HUES48 (cell line): ENCODE results near the gene SECISBP2.
"Not testable (repeated sequence)": the region's sequence is repeated elsewhere in the genome, so short reads cannot be mapped to it uniquely, and the experiment has no call there.

Experiments
- H3K27ac ChIP-seq: one replicate; pipeline ENCODE4 v1.7.0; 2013; ENCODE audit warnings: low read depth, low read length, inconsistent platforms
- H3K27me3 ChIP-seq: 2 replicates; pipeline ENCODE4 v1.6.1; 2013; ENCODE audit warnings: mild to moderate bottlenecking, low read length; ENCODE audit not compliant: control insufficient read depth, insufficient read depth
- H3K36me3 ChIP-seq: 2 replicates; pipeline ENCODE4 v1.6.1; 2013; ENCODE audit warnings: low read length; ENCODE audit not compliant: control insufficient read depth, insufficient read depth
- H3K4me1 ChIP-seq: 2 replicates; pipeline ENCODE4 v1.6.1; 2013; ENCODE audit warnings: mild to moderate bottlenecking, low read length; ENCODE audit not compliant: control insufficient read depth, insufficient read depth
- H3K4me3 ChIP-seq: 2 replicates; pipeline ENCODE4 v1.5.1; 2013; ENCODE audit warnings: mild to moderate bottlenecking, low read depth, low read length
- H3K9ac ChIP-seq: 2 replicates; pipeline ENCODE4 v1.6.1; 2013; ENCODE audit warnings: mild to moderate bottlenecking, low read depth, low read length, moderate library complexity
- H3K9me3 ChIP-seq: 2 replicates; pipeline ENCODE4 v1.6.1; 2013; ENCODE audit warnings: low read length; ENCODE audit not compliant: control insufficient read depth, insufficient read depth

Gene SECISBP2

GRCh38 chr9:89284076-89284475 is 34.2 kb upstream of the SECISBP2 start:
- Histone ChIP-seq H3K27me3 (no peaks in the 10 kb centered on the region), H3K4me3 (no peak overlapping the region), H3K9me3 (no peaks in the 10 kb centered on the region), H3K9ac (no peak overlapping the region), H3K27ac (no peak overlapping the region), H3K4me1 (peaks cover 9% of the 10 kb centered on the region; the same call in 1 of the 2 replicates), H3K36me3 (no peaks in the 10 kb centered on the region)

GRCh38 chr9:89291741-89292140 is 26.6 kb upstream of the SECISBP2 start:
- Histone ChIP-seq H3K27ac (no peak overlapping the region), H3K9ac (no peak overlapping the region), H3K27me3 (no peaks in the 10 kb centered on the region), H3K4me3 (no peak overlapping the region), H3K4me1 (peaks cover 6% of the 10 kb centered on the region), H3K36me3 (no peaks in the 10 kb centered on the region), H3K9me3 (peaks cover 8% of the 10 kb centered on the region)

GRCh38 chr9:89293014-89293413 is 25.3 kb upstream of the SECISBP2 start:
- H3K9me3 ChIP-seq: peaks cover 8% of the 10 kb centered on the region
- H3K9ac ChIP-seq: no peak overlapping the region
- no peak overlapping the region for H3K4me3 ChIP-seq
- peaks cover 6% of the 10 kb centered on the region for H3K4me1 ChIP-seq
- H3K27me3 ChIP-seq: no peaks in the 10 kb centered on the region
- H3K27ac ChIP-seq: no peak overlapping the region
- no peaks in the 10 kb centered on the region for H3K36me3 ChIP-seq

- peak overlapping the region; percentile 74 for H3K27ac ChIP-seq
- no peak overlapping the region for H3K9ac ChIP-seq
- no peaks in the 10 kb centered on the region for H3K27me3 ChIP-seq
- H3K4me3 ChIP-seq: no peak overlapping the region
- H3K9me3 ChIP-seq: peaks cover 8% of the 10 kb centered on the region
- peaks cover 6% of the 10 kb centered on the region for H3K4me1 ChIP-seq
- H3K36me3 ChIP-seq: no peaks in the 10 kb centered on the region
Measured at GRCh38 chr9:89295400-89295799, 22.9 kb upstream of the SECISBP2 start.

- not testable (repeated sequence) for H3K27ac ChIP-seq, H3K9ac ChIP-seq, H3K36me3 ChIP-seq, H3K9me3 ChIP-seq, H3K4me1 ChIP-seq, H3K4me3 ChIP-seq, H3K27me3 ChIP-seq
Measured at GRCh38 chr9:89301996-89302395, 16.3 kb upstream of the SECISBP2 start.

- no peak overlapping the region for H3K27ac ChIP-seq
- H3K27me3 ChIP-seq: no peaks in the 10 kb centered on the region
- no peaks in the 10 kb centered on the region for H3K9me3 ChIP-seq
- H3K4me3 ChIP-seq: no peak overlapping the region
- H3K9ac ChIP-seq: no peak overlapping the region
- no peaks in the 10 kb centered on the region for H3K36me3 ChIP-seq
- H3K4me1 ChIP-seq: no peaks in the 10 kb centered on the region
Measured at GRCh38 chr9:89304020-89304833, 14.1 kb upstream of the SECISBP2 start.

GRCh38 chr9:89304834-89305188 is 13.5 kb upstream of the SECISBP2 start:
- Histone ChIP-seq H3K36me3 (no peaks in the 10 kb centered on the region), H3K4me1 (peaks cover 4% of the 10 kb centered on the region), H3K9me3 (no peaks in the 10 kb centered on the region), H3K27ac (no peak overlapping the region), H3K27me3 (no peaks in the 10 kb centered on the region), H3K9ac (no peak overlapping the region), H3K4me3 (no peak overlapping the region)

- Histone ChIP-seq H3K36me3 (no peaks in the 10 kb centered on the region), H3K27me3 (no peaks in the 10 kb centered on the region), H3K4me3 (no peak overlapping the region), H3K27ac (no peak overlapping the region), H3K9ac (no peak overlapping the region), H3K4me1 (peaks cover 5% of the 10 kb centered on the region), H3K9me3 (no peaks in the 10 kb centered on the region)
Measured at GRCh38 chr9:89305868-89306267, 12.4 kb upstream of the SECISBP2 start.

- Histone ChIP-seq H3K27ac (no peak overlapping the region), H3K9ac (no peak overlapping the region)
Measured at GRCh38 chr9:89309166-89309565, 9.1 kb upstream of the SECISBP2 start.

GRCh38 chr9:89309608-89310474 is 8.5 kb upstream of the SECISBP2 start:
- Histone ChIP-seq H3K4me3 (peak overlapping the region; percentile 90), H3K9me3 (no peaks in the 10 kb centered on the region), H3K4me1 (peaks cover 18% of the 10 kb centered on the region), H3K27me3 (no peaks in the 10 kb centered on the region), H3K36me3 (peaks cover 15% of the 10 kb centered on the region), H3K9ac (peak overlapping the region; percentile 98), H3K27ac (peak overlapping the region; percentile 100)

More at GRCh38 chr9:89309166-89309565, 9.1 kb upstream of the SECISBP2 start:
- Histone ChIP-seq H3K27me3 (no peaks in the 10 kb centered on the region), H3K9me3 (no peaks in the 10 kb centered on the region), H3K4me1 (peaks cover 13% of the 10 kb centered on the region), H3K4me3 (no peak overlapping the region; the same call in 1 of the 2 replicates), H3K36me3 (peaks cover 9% of the 10 kb centered on the region)
